ENCODE results near the gene MEGF10.

The MEGF10 gene

GRCh38 chr5:127320032-127320965 is 29.7 kb downstream of the MEGF10 start:
- H3K4me3 ChIP-seq (ENCODE audit: low read length) = no peak overlapping the region
- peak; percentile 32 for DNase-seq (ENCODE audit: low read depth, low spot score)

- H3K4me3 ChIP-seq (ENCODE audit: low read length) = no peak overlapping the region
- no peak for DNase-seq (ENCODE audit: low read depth, low spot score)
Measured at GRCh38 chr5:127321465-127321864, 30.9 kb downstream of the MEGF10 start.

GRCh38 chr5:127322403-127322802 is 31.8 kb downstream of the MEGF10 start:
- no peak overlapping the region for H3K4me3 ChIP-seq (ENCODE audit: low read length)
- no peak for DNase-seq (ENCODE audit: low read depth, low spot score)

GRCh38 chr5:127324756-127325155 is 34.2 kb downstream of the MEGF10 start:
- H3K4me3 ChIP-seq (ENCODE audit: low read length) = no peak overlapping the region
- DNase-seq (ENCODE audit: low read depth, low spot score) = no peak

GRCh38 chr5:127326431-127326830 is 35.8 kb downstream of the MEGF10 start:
- no peak overlapping the region for H3K4me3 ChIP-seq (ENCODE audit: low read length)
- DNase-seq (ENCODE audit: low read depth, low spot score) = no peak

- no peak overlapping the region for H3K4me3 ChIP-seq (ENCODE audit: low read length)
- no peak for DNase-seq (ENCODE audit: low read depth, low spot score)
Measured at GRCh38 chr5:127326976-127327755, 36.6 kb downstream of the MEGF10 start.

GRCh38 chr5:127330116-127330515 is 39.5 kb downstream of the MEGF10 start:
- no peak overlapping the region for H3K4me3 ChIP-seq (ENCODE audit: low read length)
- no peak for DNase-seq (ENCODE audit: low read depth, low spot score)

- no peak for DNase-seq (ENCODE audit: low read depth, low spot score)
- no peak overlapping the region for H3K4me3 ChIP-seq (ENCODE audit: low read length)
Measured at GRCh38 chr5:127331890-127332649, 41.5 kb downstream of the MEGF10 start.

- no peak for DNase-seq (ENCODE audit: low read depth, low spot score)
- no peak overlapping the region for H3K4me3 ChIP-seq (ENCODE audit: low read length)
Measured at GRCh38 chr5:127333483-127333882, 42.9 kb downstream of the MEGF10 start.

- no peak overlapping the region for H3K4me3 ChIP-seq (ENCODE audit: low read length)
- no peak for DNase-seq (ENCODE audit: low read depth, low spot score)
Measured at GRCh38 chr5:127335381-127335780, 44.8 kb downstream of the MEGF10 start.

GRCh38 chr5:127337876-127338275 is 47.3 kb downstream of the MEGF10 start:
- DNase-seq (ENCODE audit: low read depth, low spot score) = no peak
- H3K4me3 ChIP-seq (ENCODE audit: low read length) = no peak overlapping the region

GRCh38 chr5:127338501-127338900 is 47.9 kb downstream of the MEGF10 start:
- no peak for DNase-seq (ENCODE audit: low read depth, low spot score)
- H3K4me3 ChIP-seq (ENCODE audit: low read length) = no peak overlapping the region

- H3K4me3 ChIP-seq (ENCODE audit: low read length) = no peak overlapping the region
- no peak for DNase-seq (ENCODE audit: low read depth, low spot score)
Measured at GRCh38 chr5:127340606-127341005, 50.0 kb downstream of the MEGF10 start.

GRCh38 chr5:127342364-127342763 is 51.8 kb downstream of the MEGF10 start:
- no peak for DNase-seq (ENCODE audit: low read depth, low spot score)
- H3K4me3 ChIP-seq (ENCODE audit: low read length) = no peak overlapping the region

GRCh38 chr5:127343313-127343712 is 52.7 kb downstream of the MEGF10 start:
- no peak for DNase-seq (ENCODE audit: low read depth, low spot score)
- H3K4me3 ChIP-seq (ENCODE audit: low read length) = no peak overlapping the region

- H3K4me3 ChIP-seq (ENCODE audit: low read length) = no peak overlapping the region
- DNase-seq (ENCODE audit: low read depth, low spot score) = no peak
Measured at GRCh38 chr5:127343866-127344265, 53.3 kb downstream of the MEGF10 start.

- DNase-seq (ENCODE audit: low read depth, low spot score) = no peak
- H3K4me3 ChIP-seq (ENCODE audit: low read length) = no peak overlapping the region
Measured at GRCh38 chr5:127344931-127345330, 54.3 kb downstream of the MEGF10 start.

- no peak for DNase-seq (ENCODE audit: low read depth, low spot score)
- no peak overlapping the region for H3K4me3 ChIP-seq (ENCODE audit: low read length)
Measured at GRCh38 chr5:127351418-127351817, 60.8 kb downstream of the MEGF10 start.

GRCh38 chr5:127352068-127352467 is 61.5 kb downstream of the MEGF10 start:
- no peak overlapping the region for H3K4me3 ChIP-seq (ENCODE audit: low read length)
- DNase-seq (ENCODE audit: low read depth, low spot score) = no peak

GRCh38 chr5:127353327-127353726 is 62.7 kb downstream of the MEGF10 start:
- no peak for DNase-seq (ENCODE audit: low read depth, low spot score)
- H3K4me3 ChIP-seq (ENCODE audit: low read length) = no peak overlapping the region
